Measurements from ENCODE around the gene SLC9A1.
A peak's percentile ranks its signal among the peaks of the same experiment; 100 is the strongest.

SLC9A1 gene

GRCh38 chr1:27102707-27103468 lies 52.0 kb downstream of the SLC9A1 start:
- peak; percentile 51 for DNase-seq (ENCODE audit: low spot score)

- no peak for DNase-seq (ENCODE audit: low spot score)
Measured at GRCh38 chr1:27102134-27102706, 52.7 kb downstream of the SLC9A1 start.

GRCh38 chr1:27101696-27102095 lies 53.2 kb downstream of the SLC9A1 start:
- DNase-seq (ENCODE audit: low spot score) = no peak

- no peak for DNase-seq (ENCODE audit: low spot score)
Measured at GRCh38 chr1:27101054-27101491, 53.9 kb downstream of the SLC9A1 start.

- no peak for DNase-seq (ENCODE audit: low spot score)
Measured at GRCh38 chr1:27100335-27101053, 54.4 kb downstream of the SLC9A1 start.

GRCh38 chr1:27099587-27100334 lies 55.2 kb downstream of the SLC9A1 start:
- no peak for DNase-seq (ENCODE audit: low spot score)

GRCh38 chr1:27099135-27099586 lies 55.8 kb downstream of the SLC9A1 start:
- DNase-seq (ENCODE audit: low spot score) = no peak

GRCh38 chr1:27098431-27099134 lies 56.3 kb downstream of the SLC9A1 start:
- DNase-seq (ENCODE audit: low spot score) = no peak

- DNase-seq (ENCODE audit: low spot score) = peak; percentile 79
Measured at GRCh38 chr1:27097484-27097917, 57.4 kb downstream of the SLC9A1 start.

- DNase-seq (ENCODE audit: low spot score) = no peak
Measured at GRCh38 chr1:27095576-27095975, 59.3 kb downstream of the SLC9A1 start.

GRCh38 chr1:27092888-27093287 lies 62.0 kb downstream of the SLC9A1 start:
- DNase-seq (ENCODE audit: low spot score) = no peak

GRCh38 chr1:27090911-27091310 lies 64.0 kb downstream of the SLC9A1 start:
- DNase-seq (ENCODE audit: low spot score) = no peak

GRCh38 chr1:27087371-27088220 lies 67.3 kb downstream of the SLC9A1 start:
- DNase-seq (ENCODE audit: low spot score) = no peak

GRCh38 chr1:27086628-27087027 lies 68.3 kb downstream of the SLC9A1 start:
- no peak for DNase-seq (ENCODE audit: low spot score)

GRCh38 chr1:27086026-27086425 lies 68.9 kb downstream of the SLC9A1 start:
- DNase-seq (ENCODE audit: low spot score) = no peak

GRCh38 chr1:27084107-27084506 lies 70.8 kb downstream of the SLC9A1 start:
- DNase-seq (ENCODE audit: low spot score) = no peak

GRCh38 chr1:27077968-27078367 lies 77.0 kb downstream of the SLC9A1 start:
- DNase-seq (ENCODE audit: low spot score) = no peak

GRCh38 chr1:27076803-27077202 lies 78.1 kb downstream of the SLC9A1 start:
- DNase-seq (ENCODE audit: low spot score) = no peak

GRCh38 chr1:27074175-27074780 lies 80.6 kb downstream of the SLC9A1 start:
- DNase-seq (ENCODE audit: low spot score) = peak; percentile 9

- DNase-seq (ENCODE audit: low spot score) = no peak
Measured at GRCh38 chr1:27071049-27071416, 83.9 kb downstream of the SLC9A1 start.

All from LoVo (cell line).